Heart left ventricle (tissue), 16 donors: ENCODE measurements around the gene NBR1. TPM values are rescaled to one million over a fixed set of nuclear protein-coding genes. Genes with fewer than 3 reads are reported as not detected.

ENCODE experiments used
- ATAC-seq, 4 donors: fragments of 200-7000 bp; cut with Tn5 transposase; one replicate each; pipeline ENCODE4 v1.9.1; 2020 to 2022; ENCODE audit warnings: moderate library complexity in 4 of 4, mild to moderate bottlenecking in 3 of 4, moderate number of reproducible peaks in 1 of 4
- DNase-seq, 5 donors: peaks; one replicate each; pipeline ENCODE4 v3.0.0-alpha.2; 2020
- H3K27ac ChIP-seq, 12 donors: fragments of 200-600 bp; sonication (generic) in 4 of 12; one replicate each; pipeline versions ENCODE4 v1.5.0 to v1.8.0; 2016 to 2022; ENCODE audit warnings: mild to moderate bottlenecking in 2 of 12
- H3K27me3 ChIP-seq, 9 donors: fragments of 200-600 bp; sonication (generic) in 2 of 9; one replicate each; pipeline versions ENCODE4 v1.5.1 to v1.8.0; 2016 to 2022; ENCODE audit warnings: mild to moderate bottlenecking in 3 of 9
- H3K36me3 ChIP-seq, 9 donors: fragments of 200-600 bp; sonication (generic) in 2 of 9; one replicate each; pipeline versions ENCODE4 v1.5.0 to v1.8.0; 2018 to 2022; ENCODE audit warnings: mild to moderate bottlenecking in 2 of 9
- H3K4me1 ChIP-seq, 12 donors: fragments of 200-600 bp; sonication (generic) in 4 of 12; one replicate each; pipeline versions ENCODE4 v1.5.0 to v1.8.0; 2016 to 2022; ENCODE audit warnings: mild to moderate bottlenecking in 3 of 12
- H3K4me3 ChIP-seq, 12 donors: fragments of 200-600 bp; sonication (generic) in 4 of 12; one replicate each; pipeline versions ENCODE4 v1.5.0 to v1.8.0; 2017 to 2022; ENCODE audit warnings: mild to moderate bottlenecking in 9 of 12, moderate library complexity in 4 of 12
- H3K9me3 ChIP-seq, 12 donors: fragments of 200-600 bp; sonication (generic) in 4 of 12; one replicate each; pipeline versions ENCODE4 v1.5.0 to v1.8.0; 2016 to 2022; ENCODE audit warnings: mild to moderate bottlenecking in 1 of 12
- POLR2A ChIP-seq, 2 donors: fragments of 450-650 bp; IDR thresholded peaks; one replicate each; pipeline ENCODE4 v1.6.1; 2017; ENCODE audit warnings: antibody characterized with exemption in 2 of 2, mild to moderate bottlenecking in 2 of 2, moderate library complexity in 2 of 2
- WGBS, 4 donors: extraction: QIAGEN DNeasy Blood & Tissue Kit in 2 of 4; methylation state at CpG; one replicate each; pipeline versions ENCODE4 v1.1.5 to v1.1.7; 2013 to 2018; 5-methylcytosine and 5-hydroxymethylcytosine counted together
- intact Hi-C, 10 donors: fragments of 100-400 bp; cut with DNase I; formaldehyde crosslinking; loops; one replicate each; pipeline versions ENCODE4 v1.11.1 to v1.14.2; 2022
- polyA plus RNA-seq, 2 donors: library from polyadenylated mRNA; stranded (reverse); fragments of 200-250 nt; gene quantifications; one replicate each; pipeline ENCODE4 v1.2.3, GENCODE V29; 2013
- total RNA-seq, 9 donors: library from RNA; depleted of rRNA in 2 of 9; stranded (reverse); fragments of >200 nt in 2 of 9; fragmentation: NEBNext Ultra II Directional in 3 of 9; extraction: Animal tissue kit (Norgen Biotek cat#: 25700) in 3 of 9; gene quantifications; one replicate each; pipeline versions ENCODE4 v1.1.0 to v1.2.4, GENCODE V29; 2016 to 2023
- TF ChIP-seq, protein P1 (sequence below), 12 donors: fragments of 200-600 bp; sonication (generic) in 4 of 12; IDR thresholded peaks; one replicate each; pipeline versions ENCODE4 v1.5.0 to v1.8.0; 2018 to 2022; ENCODE audit warnings: antibody characterized with exemption in 12 of 12, mild to moderate bottlenecking in 5 of 12
- donor health status: ischemic (EF 13 %, LVEDD 7.1; RV severe dilation, severe dysfunction).
- donor health status: healthy with polysubstance abuse.
- donor health status: DM: no; HTN: yes; CAD: no.
- donor health status: DM: no; HTN: no; CAD: no.
- donor health status: ischemic (EF 25% LVEDD 6.9; RV normal size, moderate dysfunction).
- donor health status: ischemic (EF 25% LVEDD 5.7; RV mildly dilated, moderate dysfunction).
- donor health status: healthy.
- donor health status: DM: yes; HTN: yes; CAD: no.
- donor health status: ischemic (EF 35%, LVEDD 5.7; RV mildly dilated, moderate dysfunction).
- donor health status: nonischemic (EF 11% LVEDD 7.7; RV severe dilation, severe dysfunction).
- donor health status: DM: yes; HTN: yes; CAD: no.
- donor health status: PGD.
- donor health status: ischemic (EF 29% LVEDD 5.4; RV normal size, mild dysfunction).
- donor health status: nonischemic (EF 23%, LVEDD 6.1; RV moderate dilation, normal function).

The NBR1 gene
- total and polyA plus RNA-seq, 11 donors, result 31.6 to 146 (median 97.4) TPM

DNA sequence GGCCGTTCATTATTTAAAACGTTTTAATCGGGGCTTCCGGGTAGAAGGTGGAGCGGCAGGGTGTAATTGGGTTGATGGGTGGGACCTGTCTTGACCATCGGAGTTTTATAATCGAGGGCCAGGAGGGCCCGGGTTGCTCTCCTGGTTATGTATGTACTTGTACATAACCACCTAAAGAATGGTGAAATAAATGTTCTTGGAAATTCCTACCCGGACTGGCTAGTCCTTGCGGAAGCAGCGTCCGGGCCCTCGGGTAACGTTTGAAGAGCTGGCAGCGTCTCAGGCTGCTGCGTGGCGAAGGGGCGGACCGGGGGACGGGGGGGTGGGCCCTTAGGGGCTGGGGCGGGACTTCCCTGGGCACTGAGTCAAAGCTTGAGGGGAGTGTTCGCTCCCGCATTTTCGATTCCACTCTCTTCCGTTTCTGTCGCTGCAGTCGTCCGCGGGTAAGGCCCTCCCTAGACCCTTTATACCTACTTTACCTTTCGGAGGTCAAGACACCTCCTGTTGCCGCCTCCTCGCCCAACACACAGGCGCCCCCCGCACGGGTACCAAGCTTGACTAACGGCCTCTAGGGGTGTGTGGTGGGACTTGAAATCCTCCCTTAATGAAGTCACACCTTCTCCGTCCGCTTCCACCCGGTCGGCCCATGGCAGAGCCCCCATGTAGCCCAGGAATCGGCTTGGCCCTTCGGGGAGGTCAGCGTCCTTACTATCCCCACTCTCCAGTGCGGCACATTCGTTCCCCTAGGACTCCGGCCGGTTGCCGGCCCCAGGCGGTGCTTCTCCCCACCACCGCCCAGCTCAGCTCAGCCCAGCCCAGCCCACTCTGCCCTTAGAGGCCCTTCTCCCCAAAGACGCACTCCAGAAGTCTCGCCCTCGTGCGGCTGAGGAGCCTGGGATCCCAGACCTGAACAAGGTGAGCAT, 40.7 kb downstream of the NBR1 start, which contains the start of gene TMEM106A:
TSS of gene TMEM106A (plus strand) at position 396 of the 923 bp plus-strand sequence. CDS start 1,167 bp downstream, outside the sequence.
- peaks cover 0 to 72% (median 54%) of the 10 kb centered on the region in 9 donors for H3K36me3 ChIP-seq
- intact Hi-C loops, result loop anchor here in 4 of 10 donors (5.0 to 10.0 kb wide), 3 partner anchors 39 to 187 kb away; partner anchors contain the start of genes RND2 (in 2 of the 4), VAT1 (in 2 of the 4) and NBR1 (in 1 of the 4)

DNA sequence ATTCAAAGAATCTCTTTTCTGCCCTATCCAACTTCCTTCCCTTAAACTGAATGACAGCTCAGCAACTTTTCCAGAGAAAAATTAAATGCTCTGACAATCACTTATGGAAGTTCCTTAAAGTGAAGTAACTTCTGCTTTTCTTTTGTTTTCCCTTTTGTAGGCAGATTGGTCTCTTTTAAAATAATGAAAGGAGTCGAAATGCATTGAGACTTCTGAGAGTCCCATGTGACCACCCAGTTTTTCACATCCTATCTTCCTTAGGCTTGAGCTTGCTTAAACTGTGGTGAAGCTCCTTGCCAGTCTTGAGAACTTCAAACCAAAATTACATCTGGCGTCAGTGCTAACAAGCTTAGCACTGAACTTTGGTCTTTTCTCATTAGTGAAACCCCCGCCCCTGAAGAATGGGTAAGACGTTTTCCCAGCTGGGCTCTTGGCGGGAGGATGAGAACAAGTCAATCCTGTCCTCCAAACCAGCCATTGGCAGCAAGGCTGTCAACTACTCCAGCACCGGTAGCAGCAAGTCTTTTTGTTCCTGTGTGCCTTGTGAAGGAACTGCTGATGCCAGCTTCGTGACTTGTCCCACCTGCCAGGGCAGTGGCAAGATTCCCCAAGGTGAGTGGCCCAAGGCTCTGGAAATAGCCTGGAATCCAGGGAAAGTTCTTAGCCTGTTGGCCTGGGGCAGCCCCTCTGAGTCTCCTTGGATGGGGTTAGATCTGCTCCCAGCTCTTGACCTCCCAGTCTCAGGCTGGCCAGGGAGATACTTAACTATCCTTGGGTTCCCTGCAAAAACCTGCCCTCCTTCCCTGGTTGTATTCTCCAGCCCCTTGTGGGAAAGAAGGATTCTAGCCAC, 41.9 kb downstream of the NBR1 start:
- TF ChIP-seq, protein P1, sequence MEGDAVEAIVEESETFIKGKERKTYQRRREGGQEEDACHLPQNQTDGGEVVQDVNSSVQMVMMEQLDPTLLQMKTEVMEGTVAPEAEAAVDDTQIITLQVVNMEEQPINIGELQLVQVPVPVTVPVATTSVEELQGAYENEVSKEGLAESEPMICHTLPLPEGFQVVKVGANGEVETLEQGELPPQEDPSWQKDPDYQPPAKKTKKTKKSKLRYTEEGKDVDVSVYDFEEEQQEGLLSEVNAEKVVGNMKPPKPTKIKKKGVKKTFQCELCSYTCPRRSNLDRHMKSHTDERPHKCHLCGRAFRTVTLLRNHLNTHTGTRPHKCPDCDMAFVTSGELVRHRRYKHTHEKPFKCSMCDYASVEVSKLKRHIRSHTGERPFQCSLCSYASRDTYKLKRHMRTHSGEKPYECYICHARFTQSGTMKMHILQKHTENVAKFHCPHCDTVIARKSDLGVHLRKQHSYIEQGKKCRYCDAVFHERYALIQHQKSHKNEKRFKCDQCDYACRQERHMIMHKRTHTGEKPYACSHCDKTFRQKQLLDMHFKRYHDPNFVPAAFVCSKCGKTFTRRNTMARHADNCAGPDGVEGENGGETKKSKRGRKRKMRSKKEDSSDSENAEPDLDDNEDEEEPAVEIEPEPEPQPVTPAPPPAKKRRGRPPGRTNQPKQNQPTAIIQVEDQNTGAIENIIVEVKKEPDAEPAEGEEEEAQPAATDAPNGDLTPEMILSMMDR (IDR thresholded peaks at IDR 0.05), result no peak
- TF ChIP-seq POLR2A (IDR thresholded peaks at IDR 0.05), result no peak
- Histone ChIP-seq H3K27ac (peak overlapping the region in 10 of 12 donors; percentile 26 to 95 (median 82)), H3K27me3 (no peaks in the 10 kb centered on the region), H3K36me3 (peaks cover 0 to 72% (median 51%) of the 10 kb centered on the region in 9 donors), H3K4me1 (peaks cover 0 to 35% (median 12%) of the 10 kb centered on the region in 12 donors), H3K4me3 (peak overlapping the region in 11 of 12 donors; percentile 47 to 85 (median 69)), H3K9me3 (no peaks in the 10 kb centered on the region)
- intact Hi-C loops, result loop anchor here in 4 of 10 donors (5.0 to 10.0 kb wide), 3 partner anchors 41 to 188 kb away; partner anchors contain the start of genes RND2 (in 2 of the 4), VAT1 (in 2 of the 4) and NBR1 (in 1 of the 4)
- DNase-seq (no peak), ATAC-seq (peak in 2 of 4 donors; percentile 9 to 26)
- WGBS, 4 donors, result 62 to 76% (median 71%) methylated on average over 7 of the region's 7 CpGs

More for the DNA sequence above, 40.7 kb downstream of the NBR1 start, which contains the start of gene TMEM106A:
- no peak for TF ChIP-seq POLR2A (IDR thresholded peaks at IDR 0.05)
- TF ChIP-seq, protein P1 (IDR thresholded peaks at IDR 0.05), result peak in 8 of 12 donors; percentile 9 to 52 (median 34)
- no peaks in the 10 kb centered on the region for H3K9me3 ChIP-seq
- 1 to 8% (median 5%) methylated on average over 46 to 54 of the region's 54 CpGs for WGBS, 4 donors
- peak within 1 kb of the TSS; percentile 8 to 85 (median 65) for H3K4me3 ChIP-seq
- DNase-seq (peak; percentile 81 to 89 (median 84)), ATAC-seq (peak; percentile 81 to 94 (median 90))
- H3K4me1 ChIP-seq, result peaks cover 0 to 35% (median 12%) of the 10 kb centered on the region in 12 donors
- H3K27me3 ChIP-seq, result no peaks in the 10 kb centered on the region
- peak within 1 kb of the TSS; percentile 26 to 95 (median 82) for H3K27ac ChIP-seq

DNA sequence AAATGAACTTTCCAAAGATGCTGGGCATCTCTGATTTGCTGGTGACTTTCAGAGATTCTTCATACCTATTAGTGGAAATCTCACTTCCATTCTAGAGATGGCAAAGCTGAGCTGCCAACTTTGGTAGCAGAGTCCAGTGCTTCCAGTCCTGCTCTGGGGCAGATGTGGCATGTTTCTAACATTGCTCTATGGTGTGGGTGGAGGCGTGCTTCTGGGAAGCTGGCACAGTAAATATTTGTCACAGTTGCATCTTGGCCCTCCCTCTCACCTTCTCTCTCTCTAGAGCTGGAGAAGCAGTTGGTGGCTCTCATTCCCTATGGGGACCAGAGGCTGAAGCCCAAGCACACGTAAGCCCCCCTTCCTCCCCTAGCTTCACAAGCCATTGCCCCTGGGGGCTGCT, 42.5 kb downstream of the NBR1 start:
- 95 to 98% (median 95%) methylated on average over 2 of the region's 2 CpGs for WGBS, 4 donors
- H3K36me3 ChIP-seq, result peaks cover 0 to 72% (median 46%) of the 10 kb centered on the region in 9 donors

More for the DNA sequence above, 42.5 kb downstream of the NBR1 start:
- Histone ChIP-seq H3K9me3 (no peaks in the 10 kb centered on the region), H3K27me3 (no peaks in the 10 kb centered on the region), H3K4me3 (peak overlapping the region in 3 of 12 donors; percentile 29 to 85 (median 80)), H3K4me1 (peaks cover 0 to 35% (median 12%) of the 10 kb centered on the region in 12 donors), H3K27ac (no peak overlapping the region)
- intact Hi-C loops, result loop anchor here in 4 of 10 donors (5.0 to 10.0 kb wide), 3 partner anchors 41 to 189 kb away; partner anchors contain the start of genes RND2 (in 2 of the 4), VAT1 (in 2 of the 4) and NBR1 (in 1 of the 4)
- TF ChIP-seq, protein P1 (IDR thresholded peaks at IDR 0.05), result no peak
- TF ChIP-seq POLR2A (IDR thresholded peaks at IDR 0.05), result no peak
- ATAC-seq (no peak), DNase-seq (no peak)
